IPS-15b (cell line): ENCODE results near the gene TRIM54.
A peak's percentile ranks its signal among the peaks of the same experiment; 100 is the strongest.
"Not testable (repeated sequence)": the region's sequence is repeated elsewhere in the genome, so short reads cannot be mapped to it uniquely, and the experiment has no call there.

Experiments
- H3K27me3 ChIP-seq: one replicate; pipeline ENCODE4 v1.6.1; 2013; ENCODE audit warnings: low read length; ENCODE audit not compliant: control insufficient read depth, insufficient read depth
- H3K36me3 ChIP-seq: one replicate; pipeline ENCODE4 v1.6.1; 2013; ENCODE audit warnings: low read length; ENCODE audit not compliant: control insufficient read depth, insufficient read depth
- H3K4me1 ChIP-seq: one replicate; pipeline ENCODE4 v1.6.1; 2013; ENCODE audit warnings: mild to moderate bottlenecking, low read length; ENCODE audit not compliant: control insufficient read depth, insufficient read depth
- H3K4me3 ChIP-seq: one replicate; pipeline ENCODE4 v1.5.1; 2013; ENCODE audit warnings: low read depth, low read length
- H3K9ac ChIP-seq: one replicate; pipeline ENCODE4 v1.6.1; 2013; ENCODE audit warnings: low read depth, mild to moderate bottlenecking, low read length
- H3K9me3 ChIP-seq: one replicate; pipeline ENCODE4 v1.6.1; 2013; ENCODE audit warnings: mild to moderate bottlenecking, low read length; ENCODE audit not compliant: control insufficient read depth, insufficient read depth

TRIM54 gene

DNA sequence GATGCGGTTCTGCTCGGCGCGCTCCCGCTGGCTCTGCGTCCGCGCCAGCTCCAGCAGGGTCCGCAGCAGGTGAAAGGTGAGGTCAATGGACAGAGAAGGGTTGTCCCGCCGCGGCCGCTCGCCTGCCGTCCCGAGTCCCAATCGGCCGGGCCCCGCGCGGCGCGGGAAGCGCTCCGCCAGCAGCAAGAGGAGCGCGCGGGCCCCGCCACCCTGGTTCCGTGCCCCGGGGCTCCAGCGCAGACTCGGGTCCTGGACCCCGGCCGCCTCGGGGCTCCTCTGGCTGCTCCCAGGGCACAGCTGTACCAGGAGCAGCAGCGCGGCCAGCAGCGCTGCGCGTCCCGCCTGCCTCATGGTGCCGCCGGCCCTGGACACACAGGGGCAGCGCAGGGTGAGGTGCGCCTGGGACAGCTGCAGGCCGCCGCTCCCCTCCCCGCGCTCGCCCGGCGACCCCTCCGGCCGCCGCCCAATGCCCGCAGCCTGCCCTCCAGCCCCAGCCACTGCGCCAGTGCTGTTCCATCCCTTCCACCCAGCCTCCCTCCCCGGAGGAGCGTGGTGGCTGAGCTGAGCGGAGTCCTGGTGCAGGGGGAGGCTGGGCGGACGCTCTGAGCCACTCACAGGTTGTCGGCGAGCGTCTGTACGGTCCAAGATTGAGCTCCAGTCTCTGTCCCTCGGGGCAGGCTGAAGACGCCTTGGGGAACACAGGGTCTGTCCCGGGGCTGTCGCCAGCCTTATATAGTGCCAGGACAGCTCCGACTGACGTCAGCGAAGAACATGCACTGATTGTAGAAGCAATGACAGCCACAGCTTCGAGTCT lies 25.5 kb downstream of the TRIM54 start:
- Histone ChIP-seq H3K27me3 (peaks cover 50% of the 10 kb centered on the region), H3K4me3 (peak overlapping the region; percentile 43), H3K36me3 (no peaks in the 10 kb centered on the region), H3K4me1 (no peaks in the 10 kb centered on the region), H3K9ac (no peak overlapping the region), H3K9me3 (no peaks in the 10 kb centered on the region)

- Histone ChIP-seq H3K36me3 (no peaks in the 10 kb centered on the region), H3K9ac (no peak within 1 kb of the TSS), H3K4me3 (peak within 1 kb of the TSS; percentile 43), H3K27me3 (peaks cover 50% of the 10 kb centered on the region), H3K4me1 (no peaks in the 10 kb centered on the region), H3K9me3 (no peaks in the 10 kb centered on the region)
Observed at GRCh38 chr2:27308359-27308881, 26.2 kb downstream of the TRIM54 start, which contains the start of gene UCN. UCN (minus strand) TSS chr2:27308445; CDS start chr2:27307895, 550 bp downstream.

- Histone ChIP-seq H3K9ac (no peak overlapping the region), H3K27me3 (peaks cover 46% of the 10 kb centered on the region), H3K4me1 (no peaks in the 10 kb centered on the region), H3K9me3 (no peaks in the 10 kb centered on the region), H3K4me3 (no peak overlapping the region), H3K36me3 (no peaks in the 10 kb centered on the region)
Observed at GRCh38 chr2:27309651-27310050, 27.4 kb downstream of the TRIM54 start.

DNA sequence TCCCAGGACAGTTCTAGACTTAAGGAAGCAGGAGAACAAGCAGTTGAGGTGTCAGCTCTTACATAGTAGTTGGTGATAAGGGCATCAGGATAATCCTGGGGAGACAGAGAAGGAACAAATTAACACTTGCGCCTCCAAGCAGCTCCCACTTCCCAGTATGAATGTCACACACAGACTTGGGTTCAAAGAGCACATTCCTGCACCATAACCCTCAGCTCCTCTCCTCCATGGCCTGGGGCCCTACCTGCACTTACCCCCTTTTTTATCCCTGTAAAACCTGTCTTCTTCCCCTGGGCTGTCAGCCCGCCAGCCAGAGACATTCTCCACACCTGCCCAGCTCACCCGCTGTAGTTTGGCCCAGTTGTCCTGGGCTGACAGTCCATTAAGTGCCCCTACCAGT lies 29.9 kb downstream of the TRIM54 start:
- H3K9ac ChIP-seq, result no peak overlapping the region
- no peaks in the 10 kb centered on the region for H3K9me3 ChIP-seq
- peaks cover 21% of the 10 kb centered on the region for H3K27me3 ChIP-seq
- H3K4me3 ChIP-seq, result no peak overlapping the region
- no peaks in the 10 kb centered on the region for H3K36me3 ChIP-seq
- no peaks in the 10 kb centered on the region for H3K4me1 ChIP-seq

GRCh38 chr2:27313882-27314645 lies 31.8 kb downstream of the TRIM54 start:
- Histone ChIP-seq H3K9ac (no peak overlapping the region), H3K27me3 (peaks cover 4% of the 10 kb centered on the region), H3K36me3 (no peaks in the 10 kb centered on the region), H3K4me1 (no peaks in the 10 kb centered on the region), H3K9me3 (no peaks in the 10 kb centered on the region), H3K4me3 (no peak overlapping the region)

DNA sequence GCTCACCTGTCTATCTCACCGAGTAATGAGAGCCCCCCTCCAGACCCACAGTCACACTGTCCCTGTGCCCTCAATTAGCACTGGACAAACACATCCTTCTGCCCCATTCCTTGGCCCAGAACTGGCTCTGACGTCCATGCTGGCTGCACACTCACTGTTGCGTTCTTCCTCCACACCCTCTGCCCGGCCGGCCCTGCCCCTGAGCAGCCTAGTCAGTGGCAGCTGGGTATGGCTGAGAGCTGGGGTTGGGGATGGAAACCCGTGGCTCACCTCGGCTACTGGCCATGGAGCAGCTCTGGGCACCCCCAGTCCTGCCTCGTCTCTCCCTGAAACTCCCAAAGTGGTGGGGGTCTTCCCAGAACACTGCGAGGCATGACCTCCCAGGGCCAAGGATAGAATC lies 32.5 kb downstream of the TRIM54 start:
- Histone ChIP-seq H3K36me3 (no peaks in the 10 kb centered on the region), H3K4me1 (no peaks in the 10 kb centered on the region), H3K27me3 (no peaks in the 10 kb centered on the region), H3K9me3 (no peaks in the 10 kb centered on the region), H3K9ac (no peak overlapping the region), H3K4me3 (no peak overlapping the region)

DNA sequence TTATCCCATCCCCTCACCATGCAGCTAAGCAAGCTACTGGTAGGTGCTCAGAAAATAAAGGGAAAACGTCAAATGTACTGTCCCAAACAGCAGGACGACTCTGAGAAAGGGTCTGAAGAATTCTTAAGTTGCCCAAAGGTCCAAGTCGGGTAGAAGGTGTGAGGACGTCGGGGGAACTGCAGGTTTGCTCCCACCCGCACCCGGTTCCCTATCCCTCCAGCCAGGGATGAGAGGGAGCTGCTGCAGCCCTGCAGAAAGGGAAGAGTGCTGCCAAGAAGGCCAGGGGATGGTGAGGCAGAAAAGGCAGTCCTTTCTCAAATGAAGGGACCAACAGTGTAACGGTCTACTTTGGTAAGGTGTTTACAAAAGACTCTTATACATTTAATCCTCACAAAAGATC lies 32.9 kb downstream of the TRIM54 start:
- no peaks in the 10 kb centered on the region for H3K36me3 ChIP-seq
- H3K27me3 ChIP-seq, result no peaks in the 10 kb centered on the region

DNA sequence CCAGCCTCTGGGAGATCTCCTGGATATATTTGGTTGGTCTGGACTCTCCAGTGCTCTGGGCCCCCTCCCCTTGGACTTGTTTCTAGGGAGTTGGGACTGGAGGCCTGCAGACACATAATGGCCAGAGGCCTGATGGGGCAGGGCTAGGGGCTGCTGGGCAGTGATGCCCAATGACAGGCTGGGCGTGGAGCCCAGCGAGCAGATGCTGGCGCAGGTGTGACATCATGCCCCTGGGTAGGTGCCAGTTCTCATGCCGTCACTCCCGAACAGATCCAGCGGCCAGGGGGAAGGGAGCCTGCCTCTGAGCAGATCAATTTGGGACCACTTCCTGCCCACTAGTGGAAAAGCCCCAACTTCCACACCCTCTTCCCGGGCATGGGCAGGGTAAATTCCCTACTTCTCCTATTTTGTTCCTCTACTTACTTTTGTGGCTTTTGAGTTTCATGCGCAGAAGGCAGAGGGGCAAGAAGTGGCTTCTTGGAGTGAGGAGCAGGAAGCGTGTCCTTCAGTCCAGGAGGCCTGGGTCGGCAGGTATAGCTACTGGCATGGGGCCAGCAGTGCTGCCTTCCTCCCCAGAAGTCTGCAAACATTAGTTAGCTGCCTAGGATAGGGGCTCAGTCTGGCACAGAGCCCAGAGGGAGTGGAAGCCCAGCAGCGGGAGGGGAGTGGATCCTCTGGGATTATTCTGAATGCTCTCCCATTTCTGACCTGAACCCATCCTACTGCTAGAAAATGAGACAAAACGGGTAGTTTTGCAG lies 34.6 kb downstream of the TRIM54 start:
- Histone ChIP-seq H3K36me3 (no peaks in the 10 kb centered on the region), H3K4me1 (no peaks in the 10 kb centered on the region), H3K4me3 (no peak overlapping the region), H3K9me3 (no peaks in the 10 kb centered on the region), H3K27me3 (no peaks in the 10 kb centered on the region), H3K9ac (no peak overlapping the region)

More for the DNA sequence above, 32.9 kb downstream of the TRIM54 start:
- H3K4me3 ChIP-seq, result no peak overlapping the region
- H3K9ac ChIP-seq, result no peak overlapping the region
- H3K9me3 ChIP-seq, result no peaks in the 10 kb centered on the region
- no peaks in the 10 kb centered on the region for H3K4me1 ChIP-seq

GRCh38 chr2:27319839-27320238 lies 37.6 kb downstream of the TRIM54 start:
- not testable (repeated sequence) for H3K27me3 ChIP-seq, H3K9me3 ChIP-seq, H3K4me3 ChIP-seq

GRCh38 chr2:27320958-27321543 lies 38.8 kb downstream of the TRIM54 start:
- no peak overlapping the region for H3K9ac ChIP-seq
- H3K27me3 ChIP-seq, result no peaks in the 10 kb centered on the region
- H3K4me1 ChIP-seq, result peaks cover 10% of the 10 kb centered on the region
- no peak overlapping the region for H3K4me3 ChIP-seq
- peaks cover 2% of the 10 kb centered on the region for H3K36me3 ChIP-seq
- no peaks in the 10 kb centered on the region for H3K9me3 ChIP-seq

More at GRCh38 chr2:27319839-27320238, 37.6 kb downstream of the TRIM54 start:
- not testable (repeated sequence) for H3K9ac ChIP-seq, H3K36me3 ChIP-seq, H3K4me1 ChIP-seq

DNA sequence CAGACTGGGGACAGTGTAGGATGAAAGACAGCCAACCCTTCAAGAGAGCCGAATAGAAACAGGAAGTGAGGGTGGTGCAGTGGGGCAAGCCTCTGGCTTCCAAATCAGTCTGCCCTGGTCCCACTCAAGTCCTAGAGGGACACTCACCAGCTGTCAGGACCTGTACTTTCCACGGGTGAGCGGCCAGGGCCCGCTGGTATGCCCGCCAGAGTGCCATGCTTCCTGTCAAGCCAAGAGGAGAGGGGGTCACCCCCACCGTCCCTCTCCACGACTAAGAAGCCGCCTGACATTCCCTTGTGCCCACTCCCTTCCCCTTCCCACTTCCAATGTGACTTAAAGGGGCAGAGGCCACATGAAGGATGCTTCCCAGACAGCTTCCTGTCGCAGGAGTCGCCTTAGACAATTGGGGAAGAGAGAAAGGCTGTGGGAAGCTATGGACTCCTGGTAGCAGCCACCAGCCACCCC lies 40.1 kb downstream of the TRIM54 start:
- peak overlapping the region; percentile 98 for H3K9ac ChIP-seq
- H3K9me3 ChIP-seq, result no peaks in the 10 kb centered on the region
- H3K4me1 ChIP-seq, result peaks cover 10% of the 10 kb centered on the region
- peaks cover 14% of the 10 kb centered on the region for H3K36me3 ChIP-seq
- H3K27me3 ChIP-seq, result no peaks in the 10 kb centered on the region
- H3K4me3 ChIP-seq, result peak overlapping the region; percentile 99
